T-helper 1 cell treated with Interleukin-12 subunit alpha and Interleukin-12 subunit beta and Interleukin-4 antibody, amounts not matched to agents 30 μg/mL and 1 μg/mL, for 36 hours (primary cell): Measurements from ENCODE around the gene MGARP.
A peak's percentile ranks its signal among the peaks of the same experiment; 100 is the strongest.

Experiments
- H3K27ac Mint-ChIP-seq: one replicate; pipeline ENCODE4 v1.8.0; 2021; ENCODE audit warnings: mild to moderate bottlenecking, mixed read lengths
- H3K27me3 Mint-ChIP-seq: one replicate; pipeline ENCODE4 v1.8.0; 2021; ENCODE audit warnings: low read depth, mixed read lengths
- H3K36me3 Mint-ChIP-seq: one replicate; pipeline ENCODE4 v1.8.0; 2021; ENCODE audit warnings: low read depth, mixed read lengths
- H3K4me1 Mint-ChIP-seq: one replicate; pipeline ENCODE4 v1.8.0; 2021; ENCODE audit warnings: low read depth, mixed read lengths
- H3K4me3 Mint-ChIP-seq: one replicate; pipeline ENCODE4 v1.8.0; 2021; ENCODE audit warnings: mild to moderate bottlenecking, moderate library complexity, mixed read lengths
- H3K9me3 Mint-ChIP-seq: one replicate; pipeline ENCODE4 v1.8.0; 2021; ENCODE audit warnings: mixed read lengths

MGARP gene

GRCh38 chr4:139242511-139243051, 37.4 kb downstream of the MGARP start:
- peaks cover 1% of the 10 kb centered on the region for H3K4me1 Mint-ChIP-seq
- no peak overlapping the region for H3K27ac Mint-ChIP-seq
- H3K9me3 Mint-ChIP-seq = peaks cover 3% of the 10 kb centered on the region
- no peaks in the 10 kb centered on the region for H3K36me3 Mint-ChIP-seq
- H3K27me3 Mint-ChIP-seq = peaks cover 8% of the 10 kb centered on the region
- no peak overlapping the region for H3K4me3 Mint-ChIP-seq

- no peak overlapping the region for H3K27ac Mint-ChIP-seq
- H3K27me3 Mint-ChIP-seq = peaks cover 8% of the 10 kb centered on the region
- peaks cover 1% of the 10 kb centered on the region for H3K4me1 Mint-ChIP-seq
- peaks cover 3% of the 10 kb centered on the region for H3K9me3 Mint-ChIP-seq
- no peaks in the 10 kb centered on the region for H3K36me3 Mint-ChIP-seq
- H3K4me3 Mint-ChIP-seq = no peak overlapping the region
Measured at GRCh38 chr4:139241784-139242151, 38.3 kb downstream of the MGARP start.

- H3K27ac Mint-ChIP-seq = no peak overlapping the region
- H3K36me3 Mint-ChIP-seq = no peaks in the 10 kb centered on the region
- peaks cover 1% of the 10 kb centered on the region for H3K4me1 Mint-ChIP-seq
- H3K4me3 Mint-ChIP-seq = no peak overlapping the region
- peaks cover 3% of the 10 kb centered on the region for H3K9me3 Mint-ChIP-seq
- peaks cover 8% of the 10 kb centered on the region for H3K27me3 Mint-ChIP-seq
Measured at GRCh38 chr4:139241086-139241783, 38.8 kb downstream of the MGARP start.

- Mint-ChIP-seq H3K27ac (no peak overlapping the region), H3K9me3 (peaks cover 3% of the 10 kb centered on the region), H3K4me3 (no peak overlapping the region), H3K36me3 (no peaks in the 10 kb centered on the region), H3K27me3 (peaks cover 8% of the 10 kb centered on the region), H3K4me1 (peaks cover 1% of the 10 kb centered on the region)
Measured at GRCh38 chr4:139239127-139239772, 40.8 kb downstream of the MGARP start.

GRCh38 chr4:139234253-139234652, 45.8 kb downstream of the MGARP start:
- Mint-ChIP-seq H3K4me3 (no peak overlapping the region), H3K27me3 (peaks cover 6% of the 10 kb centered on the region), H3K4me1 (peaks cover 5% of the 10 kb centered on the region), H3K27ac (no peak overlapping the region), H3K36me3 (no peaks in the 10 kb centered on the region), H3K9me3 (peaks cover 2% of the 10 kb centered on the region)

- Mint-ChIP-seq H3K4me3 (no peak overlapping the region), H3K9me3 (no peaks in the 10 kb centered on the region), H3K27ac (no peak overlapping the region), H3K27me3 (no peaks in the 10 kb centered on the region), H3K4me1 (peaks cover 3% of the 10 kb centered on the region), H3K36me3 (no peaks in the 10 kb centered on the region)
Measured at GRCh38 chr4:139229534-139230039, 50.4 kb downstream of the MGARP start.

GRCh38 chr4:139227729-139228404, 52.2 kb downstream of the MGARP start:
- Mint-ChIP-seq H3K4me3 (no peak overlapping the region), H3K9me3 (no peaks in the 10 kb centered on the region), H3K36me3 (no peaks in the 10 kb centered on the region), H3K27ac (no peak overlapping the region), H3K4me1 (peaks cover 9% of the 10 kb centered on the region), H3K27me3 (no peaks in the 10 kb centered on the region)

- H3K27ac Mint-ChIP-seq = no peak overlapping the region
- H3K27me3 Mint-ChIP-seq = no peaks in the 10 kb centered on the region
- H3K4me1 Mint-ChIP-seq = peaks cover 10% of the 10 kb centered on the region
- no peaks in the 10 kb centered on the region for H3K36me3 Mint-ChIP-seq
- no peaks in the 10 kb centered on the region for H3K9me3 Mint-ChIP-seq
- H3K4me3 Mint-ChIP-seq = no peak overlapping the region
Measured at GRCh38 chr4:139223682-139224317, 56.2 kb downstream of the MGARP start.

DNA sequence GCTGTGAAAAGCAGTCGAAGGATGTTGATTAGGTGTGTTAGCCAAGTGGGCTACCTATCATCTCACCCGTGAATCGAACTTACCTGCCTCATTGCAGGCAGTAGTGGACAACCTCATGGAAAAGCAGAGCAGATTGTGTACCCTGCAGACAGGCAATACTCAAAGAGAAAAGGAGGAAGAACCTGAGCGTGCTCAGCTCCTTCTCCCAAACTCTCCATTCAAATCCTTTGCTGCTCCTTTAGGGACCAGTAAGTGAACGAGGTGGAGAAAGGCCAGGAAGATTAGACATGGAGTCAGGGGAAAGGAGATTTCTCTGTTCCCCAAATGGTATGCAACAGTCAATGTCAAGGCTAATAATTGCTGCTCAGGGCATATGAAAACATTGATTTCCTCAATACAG, 57.8 kb downstream of the MGARP start:
- Mint-ChIP-seq H3K27me3 (no peaks in the 10 kb centered on the region), H3K36me3 (no peaks in the 10 kb centered on the region), H3K4me3 (no peak overlapping the region)

GRCh38 chr4:139221687-139222086, 58.3 kb downstream of the MGARP start:
- peaks cover 10% of the 10 kb centered on the region for H3K4me1 Mint-ChIP-seq

More for the DNA sequence above, 57.8 kb downstream of the MGARP start:
- H3K9me3 Mint-ChIP-seq = no peaks in the 10 kb centered on the region
- H3K27ac Mint-ChIP-seq = no peak overlapping the region
- H3K4me1 Mint-ChIP-seq = peaks cover 10% of the 10 kb centered on the region

GRCh38 chr4:139219450-139220055, 60.5 kb downstream of the MGARP start:
- Mint-ChIP-seq H3K36me3 (no peaks in the 10 kb centered on the region), H3K4me1 (peaks cover 10% of the 10 kb centered on the region), H3K27ac (peak overlapping the region; percentile 57), H3K4me3 (no peak overlapping the region), H3K27me3 (no peaks in the 10 kb centered on the region), H3K9me3 (no peaks in the 10 kb centered on the region)

More at GRCh38 chr4:139221687-139222086, 58.3 kb downstream of the MGARP start:
- Mint-ChIP-seq H3K4me3 (no peak overlapping the region), H3K27ac (no peak overlapping the region), H3K9me3 (no peaks in the 10 kb centered on the region), H3K36me3 (no peaks in the 10 kb centered on the region), H3K27me3 (no peaks in the 10 kb centered on the region)
